Activated CD8-positive, alpha-beta memory T cell treated with anti-CD3 and anti-CD28 coated beads, Interleukin-2, amount 50 U/mL, for 1 hour (primary cell): ENCODE measurements around the gene CDC26.
"Not testable (repeated sequence)": the region's sequence is repeated elsewhere in the genome, so short reads cannot be mapped to it uniquely, and the experiment has no call there.

Experiments
- DNase-seq: peaks from one replicate; pipeline ENCODE4 v3.0.0-alpha.2; 2020; ENCODE audit errors: extremely low read depth

The CDC26 gene

DNA sequence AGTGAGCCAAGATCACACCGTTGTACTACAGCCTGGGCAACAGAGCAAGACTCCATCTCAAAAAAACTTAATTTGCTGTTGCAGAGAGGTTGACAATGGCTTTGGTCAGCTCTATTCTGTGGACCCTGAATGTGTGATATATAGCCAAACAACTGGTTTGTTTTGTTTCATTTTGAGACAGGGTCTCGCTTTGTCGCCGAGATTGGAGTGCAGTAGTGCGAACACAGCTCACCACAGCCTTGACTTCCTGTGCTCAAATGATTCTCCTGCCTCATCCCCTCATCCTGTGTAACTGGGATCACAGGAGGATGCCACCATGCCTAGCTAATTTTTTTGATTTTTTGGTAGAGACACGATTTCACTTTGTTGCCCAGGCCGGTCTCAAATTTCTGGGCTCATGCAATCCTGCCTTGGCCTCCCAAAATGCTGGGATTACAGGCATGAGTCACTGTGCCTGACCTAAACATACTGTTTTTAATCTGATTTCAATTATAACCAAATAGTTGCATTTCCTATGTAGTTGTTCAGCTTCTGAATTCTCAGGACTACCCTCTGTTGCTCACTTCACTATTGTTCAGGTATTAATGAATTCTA is 18.0 kb upstream of the CDC26 start:
- DNase-seq = no peak

DNA sequence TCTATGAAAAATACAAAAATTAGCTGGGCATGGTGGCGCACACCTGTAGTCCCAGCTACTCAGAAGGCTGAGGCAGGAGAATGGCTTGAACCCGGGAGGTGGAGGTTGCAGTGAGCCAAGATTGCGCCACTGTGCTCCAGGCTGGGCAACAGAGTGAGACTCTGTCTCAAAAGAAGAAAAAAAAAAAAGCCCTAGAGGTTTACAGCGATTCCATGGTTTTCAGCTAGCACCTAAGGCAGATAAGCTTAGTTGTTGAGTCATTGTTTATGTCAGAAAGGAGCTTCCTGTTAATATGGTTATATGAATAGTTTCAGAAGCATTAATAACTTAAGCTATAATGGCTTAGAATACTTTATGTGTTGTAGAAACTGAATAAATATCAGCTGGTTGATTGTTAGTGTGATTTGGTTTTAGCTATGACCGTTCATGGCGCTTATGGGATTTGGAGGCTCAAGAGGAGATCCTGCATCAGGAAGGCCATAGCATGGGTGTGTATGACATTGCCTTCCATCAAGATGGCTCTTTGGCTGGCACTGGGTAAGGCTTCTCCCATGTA is 14.8 kb upstream of the CDC26 start:
- DNase-seq = no peak

DNA sequence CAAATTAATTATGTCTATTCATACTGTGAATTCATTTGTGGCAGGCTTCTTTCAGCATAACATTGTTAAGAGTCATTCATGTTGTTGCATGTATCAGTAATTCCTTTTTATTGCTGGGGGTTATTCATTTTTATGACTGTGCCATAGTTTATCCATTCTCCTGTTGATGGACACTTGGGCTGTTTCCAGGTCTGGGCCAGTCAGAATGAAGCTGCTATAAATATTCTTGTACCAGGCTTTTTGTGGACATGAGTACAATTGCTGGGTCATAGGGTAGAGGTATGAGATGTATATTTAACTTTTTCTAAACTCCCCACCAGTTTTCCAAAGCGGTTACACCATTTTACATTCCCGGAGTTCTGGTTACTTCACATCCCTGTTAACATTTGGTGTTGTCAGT is 13.7 kb upstream of the CDC26 start:
- DNase-seq = no peak

DNA sequence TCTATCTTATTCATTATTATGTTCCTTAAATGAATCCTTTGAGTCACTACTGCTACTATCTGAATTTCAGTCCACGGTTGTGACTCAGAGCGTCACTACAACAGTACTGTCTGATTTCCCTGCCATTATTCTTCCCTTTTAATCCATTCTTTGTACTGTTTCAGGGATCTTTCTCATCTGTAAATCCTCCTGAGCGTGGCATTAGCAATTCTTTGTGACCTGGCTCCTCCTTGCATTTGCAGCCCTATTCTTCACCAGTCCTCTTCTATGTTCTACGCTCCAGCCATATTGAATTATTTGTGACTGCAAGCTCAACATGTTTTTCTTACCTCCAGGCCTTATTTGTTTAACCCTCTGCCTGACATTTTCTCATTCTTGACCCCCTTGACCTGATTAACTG is 6.0 kb upstream of the CDC26 start:
- no peak for DNase-seq

DNA sequence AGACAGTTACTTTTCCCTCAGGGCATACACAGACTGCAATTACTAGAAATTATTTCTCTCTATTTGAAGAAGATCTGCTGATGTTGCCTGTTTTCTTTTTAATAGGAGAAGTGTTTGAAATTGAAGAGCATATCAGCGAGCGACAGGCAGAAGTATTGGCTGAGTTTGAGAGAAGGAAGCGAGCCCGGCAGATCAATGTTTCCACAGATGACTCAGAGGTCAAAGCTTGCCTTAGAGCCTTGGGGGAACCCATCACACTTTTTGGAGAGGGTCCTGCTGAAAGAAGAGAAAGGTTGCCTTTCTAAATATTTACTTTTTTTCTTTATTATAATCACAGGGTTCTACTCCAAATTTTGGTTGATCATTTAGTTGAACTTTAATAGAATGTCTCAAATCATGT is 3.5 kb upstream of the CDC26 start:
- DNase-seq = no peak

DNA sequence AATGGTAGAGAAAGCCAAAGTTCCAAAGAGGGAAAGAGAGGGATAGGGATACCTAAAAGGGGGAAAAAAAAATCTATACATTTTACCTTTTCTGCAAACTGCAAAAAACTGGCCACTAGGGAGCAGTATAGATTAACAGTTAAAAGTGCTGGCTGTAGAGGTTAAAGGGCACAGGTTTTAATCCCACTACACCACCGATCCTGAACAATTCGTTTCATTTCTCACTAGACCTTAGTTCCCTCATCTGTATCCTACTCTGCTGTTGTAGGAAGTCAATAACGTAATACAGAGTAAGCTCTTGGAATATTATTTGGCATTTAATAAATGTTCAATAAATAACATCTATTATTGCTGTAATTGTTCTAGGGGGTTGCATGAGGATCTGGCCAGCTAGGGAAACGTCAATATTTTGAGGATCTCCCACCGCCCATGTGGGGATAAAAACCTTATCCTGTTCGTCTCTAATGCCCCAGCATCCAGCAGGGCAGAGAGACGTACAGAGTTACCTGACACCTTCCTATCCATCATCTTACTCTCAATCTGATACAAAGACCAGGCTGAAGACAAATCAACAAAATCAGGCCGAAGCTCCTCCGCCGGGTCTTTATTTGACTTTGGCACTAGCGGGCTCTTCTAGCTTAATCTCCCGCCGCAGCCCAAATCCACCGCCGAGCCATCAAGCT is 757 bp downstream of the CDC26 start:
- no peak for DNase-seq

DNA sequence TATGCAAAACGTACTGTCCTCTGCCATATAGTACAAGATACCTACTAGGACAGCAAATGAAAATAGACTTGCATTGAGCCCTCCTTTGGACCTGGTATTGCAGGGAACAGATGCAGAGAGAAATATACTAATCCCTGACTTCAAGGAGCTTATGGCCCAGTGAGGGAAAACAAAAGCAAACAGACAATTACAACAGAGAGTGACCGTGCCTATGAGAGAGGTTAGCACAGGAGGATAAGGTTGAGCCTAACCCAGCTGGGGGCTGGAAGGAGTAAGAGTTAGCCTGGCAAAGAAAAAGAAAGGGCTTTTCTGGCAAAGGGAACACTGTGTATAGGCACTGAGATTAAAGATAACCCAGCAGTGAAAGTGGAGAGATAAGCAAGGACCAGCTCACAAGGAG is 5.5 kb downstream of the CDC26 start:
- DNase-seq = no peak

DNA sequence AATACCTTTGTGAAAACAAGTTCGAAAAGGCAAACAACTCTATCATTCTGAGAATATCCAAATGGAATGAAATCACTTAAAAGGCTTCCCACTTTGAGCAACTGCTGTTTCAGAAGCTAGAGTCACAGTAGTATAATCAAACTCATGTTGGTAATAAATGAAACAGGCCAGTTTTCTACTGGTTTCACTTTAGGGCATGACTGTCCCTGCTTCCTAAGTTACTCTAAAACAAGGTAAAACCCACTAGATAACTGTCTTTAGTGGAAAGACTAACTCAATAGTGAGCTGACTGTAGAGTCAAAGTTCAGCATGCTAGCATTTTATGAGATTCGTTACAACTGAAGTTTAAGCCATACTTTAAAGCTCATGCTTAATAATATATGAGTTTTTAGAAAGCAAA is 6.0 kb downstream of the CDC26 start:
- no peak for DNase-seq

DNA sequence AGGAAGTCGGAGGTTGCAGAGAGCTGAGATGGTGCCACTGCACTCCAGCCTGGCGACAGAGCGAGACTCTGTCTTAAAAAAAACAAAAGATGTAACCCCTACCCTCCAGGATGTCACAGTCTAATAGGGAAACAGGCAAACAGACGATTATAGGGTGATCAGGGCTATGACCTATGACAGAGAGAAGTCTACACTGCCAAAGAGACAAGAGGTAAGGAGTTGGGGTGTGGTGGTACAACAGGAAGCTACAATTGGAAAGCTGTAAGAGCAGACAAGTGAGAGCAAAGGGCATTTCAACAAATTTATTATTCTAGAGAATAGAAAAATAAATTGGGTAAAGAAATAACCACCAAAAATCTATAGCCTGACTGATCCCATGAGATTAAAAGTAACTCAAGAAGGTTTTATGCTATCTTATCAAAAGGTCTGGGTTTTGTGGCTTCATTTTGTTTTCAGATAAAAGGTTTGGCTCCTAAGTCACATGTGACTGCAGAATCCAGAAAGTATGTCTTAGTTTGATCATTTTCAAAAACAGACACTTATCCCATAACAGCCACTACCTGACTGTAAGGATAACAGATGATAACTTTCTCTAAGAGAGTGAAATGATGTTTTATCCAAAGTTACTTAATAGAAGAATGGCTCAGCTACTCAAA is 7.3 kb downstream of the CDC26 start:
- no peak for DNase-seq

DNA sequence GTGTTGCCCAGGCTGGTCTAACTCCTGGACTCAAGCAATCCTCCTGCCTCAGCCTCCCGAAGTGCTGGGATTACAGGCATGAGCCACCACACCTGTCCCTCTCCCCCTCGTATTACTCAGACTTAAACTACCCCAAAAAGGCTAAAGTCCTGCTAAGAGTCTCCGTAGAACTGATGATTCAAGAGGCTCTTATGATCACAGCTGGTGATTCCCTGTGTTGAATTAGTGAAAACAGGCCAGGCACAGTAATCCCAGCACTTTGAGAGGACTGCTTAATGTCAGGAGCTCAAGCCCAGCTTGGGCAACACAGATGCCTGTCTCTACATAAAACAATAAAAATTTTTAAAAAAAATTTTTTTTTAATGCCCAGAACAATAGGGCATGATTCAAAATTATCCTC is 9.2 kb downstream of the CDC26 start:
- DNase-seq = no peak

DNA sequence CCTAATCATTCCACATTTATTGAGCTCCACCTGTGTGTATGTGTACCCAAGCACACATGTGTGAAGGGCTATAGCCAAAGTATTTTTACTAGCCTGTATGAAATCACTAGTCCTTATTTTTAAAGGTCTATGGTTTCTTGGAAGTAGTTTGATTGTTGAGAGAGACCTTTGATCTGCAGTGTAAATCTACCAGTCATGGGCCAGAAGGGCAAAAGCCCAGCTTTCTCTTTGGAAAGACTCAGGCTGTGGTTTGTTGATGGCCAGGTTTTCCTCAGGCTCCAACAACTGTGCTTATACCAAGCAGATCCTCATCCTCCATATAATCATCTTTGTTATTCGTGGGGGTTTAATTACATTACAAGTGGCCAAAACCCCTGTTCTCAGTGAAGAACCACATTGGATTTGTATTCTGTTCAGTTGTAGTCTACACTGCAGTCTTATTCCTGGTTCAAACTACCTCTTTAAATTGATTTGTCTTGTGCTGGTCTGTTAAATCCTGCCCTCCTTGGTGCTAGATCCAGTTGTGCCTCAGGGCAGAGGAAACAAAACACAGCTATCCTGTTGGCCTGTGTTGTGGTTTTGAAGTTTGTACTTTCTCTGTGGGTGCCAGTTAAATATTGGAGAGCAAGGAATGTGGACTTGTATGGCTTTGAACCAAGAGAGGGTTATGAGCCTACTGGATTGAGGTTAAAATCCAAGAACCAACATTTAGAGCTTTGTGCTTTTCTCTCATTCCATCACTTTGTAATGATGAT is 13.3 kb downstream of the CDC26 start:
- no peak for DNase-seq

DNA sequence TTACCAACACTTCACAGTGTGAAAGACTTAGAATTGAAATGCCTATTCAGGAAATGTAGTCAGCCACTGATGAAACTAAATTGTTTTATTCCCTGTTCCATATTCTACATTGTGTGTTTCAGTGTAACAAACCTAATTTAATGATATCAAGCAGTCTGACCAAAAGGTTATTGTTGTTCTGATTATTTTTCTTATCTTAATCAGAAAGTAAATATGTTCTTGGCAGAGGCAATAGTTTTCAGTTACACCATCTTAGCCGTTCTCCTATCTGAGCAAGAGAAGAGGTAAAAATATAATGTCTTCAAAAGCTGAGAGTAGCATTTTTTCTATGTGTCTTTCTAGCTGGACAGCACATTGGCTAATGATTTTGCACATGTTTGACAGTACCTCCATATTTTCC is 17.1 kb downstream of the CDC26 start:
- DNase-seq = no peak

DNA sequence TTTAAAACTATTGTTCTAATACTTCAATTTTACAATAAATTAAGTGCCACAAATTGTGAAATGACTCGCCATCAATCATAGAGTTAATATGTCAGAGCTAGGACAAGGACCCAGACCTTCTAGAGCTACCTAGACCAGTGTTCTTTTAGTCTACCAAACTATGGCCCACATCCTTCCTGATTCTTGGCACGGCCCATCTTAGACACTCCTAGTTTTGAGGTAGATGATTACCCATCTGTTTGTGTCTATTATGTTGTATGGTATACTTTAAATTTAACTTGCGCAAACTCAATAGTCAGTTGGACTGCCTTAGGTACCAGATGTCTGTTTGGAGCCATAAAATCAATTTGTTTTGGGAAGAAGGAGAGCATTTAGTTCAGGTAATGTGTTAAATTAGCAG is 17.5 kb downstream of the CDC26 start:
- no peak for DNase-seq

DNA sequence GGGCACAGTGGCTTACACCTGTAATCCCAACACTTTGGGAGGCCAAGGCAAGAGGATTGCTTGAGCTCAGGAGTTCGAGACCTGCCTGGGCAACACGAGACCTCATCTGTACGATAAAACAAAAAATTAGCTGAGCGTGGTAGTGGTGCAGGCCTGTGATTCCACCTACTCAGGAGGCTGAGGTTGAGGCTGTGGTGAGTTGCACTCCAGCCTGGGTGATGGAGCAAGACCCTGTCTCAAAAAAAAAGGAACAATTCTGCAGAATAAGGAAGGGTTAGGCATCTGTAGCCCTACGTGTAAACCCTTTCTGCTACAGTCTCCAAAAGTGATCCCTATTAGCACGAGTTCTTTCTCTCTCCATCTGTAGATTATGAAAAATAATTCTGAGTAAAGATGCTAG is 19.9 kb downstream of the CDC26 start:
- no peak for DNase-seq

DNA sequence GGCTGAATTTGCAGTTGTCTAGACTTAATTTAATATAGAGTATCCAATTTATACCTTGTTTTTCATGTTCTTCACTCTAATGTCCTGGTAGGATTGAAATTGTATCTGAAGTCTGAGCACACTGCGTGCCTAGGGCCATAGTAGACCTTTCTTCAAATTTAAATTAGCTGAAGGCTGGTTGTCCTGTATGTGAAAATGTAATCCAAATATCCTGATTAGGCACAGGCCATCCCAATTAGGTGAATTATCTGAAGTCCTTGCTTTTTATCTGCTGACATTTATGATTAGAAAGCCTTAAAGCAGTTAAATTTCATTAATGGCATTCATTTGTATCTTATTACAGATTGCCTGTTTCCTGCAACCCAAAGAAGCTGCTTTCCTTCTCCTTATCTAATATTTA is 20.4 kb downstream of the CDC26 start:
- DNase-seq = no peak

DNA sequence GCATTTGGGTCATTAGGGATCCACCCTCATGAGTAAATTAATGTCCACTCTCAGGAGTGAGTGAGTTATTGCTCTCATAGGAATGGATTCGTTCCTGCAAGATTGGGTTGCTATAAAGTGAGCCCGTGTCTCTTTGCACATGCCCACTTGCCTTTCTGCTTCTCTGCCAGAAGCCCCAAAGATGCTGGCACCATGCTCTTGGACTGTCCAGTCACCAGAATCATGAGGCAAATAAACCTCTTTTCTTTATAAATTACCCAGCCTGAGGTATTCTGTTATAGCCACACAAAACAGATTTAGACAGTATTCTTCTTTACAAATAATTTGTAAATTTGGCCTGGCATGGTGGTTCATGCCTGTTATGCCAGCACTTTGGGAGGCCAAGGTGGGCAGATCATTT is 24.6 kb downstream of the CDC26 start:
- no peak for DNase-seq

DNA sequence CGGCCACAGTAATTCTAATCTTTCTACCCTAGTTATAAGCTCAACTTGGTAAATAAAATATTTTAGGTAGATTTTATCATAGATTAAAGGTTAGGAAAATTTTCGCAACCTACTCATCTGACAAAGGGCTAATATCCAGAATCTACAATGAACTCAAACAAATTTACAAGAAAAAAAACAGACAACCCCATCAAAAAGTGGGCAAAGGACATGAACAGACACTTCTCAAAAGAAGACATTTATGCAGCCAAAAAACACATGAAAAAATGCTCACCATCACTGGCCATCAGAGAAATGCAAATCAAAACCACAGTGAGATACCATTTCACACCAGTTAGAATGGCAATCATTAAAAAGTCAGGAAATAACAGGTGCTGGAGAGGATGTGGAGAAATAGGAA is 25.7 kb downstream of the CDC26 start:
- not testable (repeated sequence) for DNase-seq

DNA sequence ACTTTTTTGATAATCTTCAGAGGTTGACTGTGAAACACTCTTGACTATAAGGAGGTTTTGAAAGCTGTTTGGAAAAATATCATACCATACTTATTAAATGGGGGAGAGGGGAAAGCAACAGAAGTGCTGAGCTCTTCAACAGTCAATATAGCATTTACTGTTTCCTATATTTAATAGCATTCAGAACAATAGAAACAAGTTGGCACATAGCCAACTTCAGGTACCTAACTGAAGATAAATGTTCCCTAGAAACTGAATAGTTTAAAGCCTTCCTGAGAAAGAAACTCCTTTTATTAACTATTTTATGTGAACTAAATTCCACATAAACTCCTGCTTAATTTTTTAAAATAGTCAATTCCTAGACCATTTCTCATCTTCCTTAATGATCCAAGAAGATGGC is 27.7 kb downstream of the CDC26 start:
- no peak for DNase-seq

DNA sequence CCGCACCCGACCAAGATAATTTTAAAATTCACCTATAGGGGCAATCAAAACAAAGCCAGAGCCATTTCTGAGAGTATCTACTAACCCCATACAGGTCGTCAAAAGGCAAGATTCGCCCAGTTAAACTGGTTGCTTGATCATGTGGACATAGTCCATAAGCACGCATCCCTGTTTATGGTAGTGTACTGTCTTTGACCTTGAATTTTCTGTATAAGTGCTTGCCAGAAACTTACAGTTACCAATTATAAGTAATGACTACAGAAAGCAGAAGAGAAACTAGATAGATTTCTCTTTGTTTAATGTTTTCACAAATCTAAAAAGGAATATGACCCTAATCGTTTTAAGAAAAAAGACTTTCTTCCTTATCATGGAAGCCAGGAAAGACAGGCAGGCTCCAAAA is 28.4 kb downstream of the CDC26 start:
- DNase-seq = no peak

DNA sequence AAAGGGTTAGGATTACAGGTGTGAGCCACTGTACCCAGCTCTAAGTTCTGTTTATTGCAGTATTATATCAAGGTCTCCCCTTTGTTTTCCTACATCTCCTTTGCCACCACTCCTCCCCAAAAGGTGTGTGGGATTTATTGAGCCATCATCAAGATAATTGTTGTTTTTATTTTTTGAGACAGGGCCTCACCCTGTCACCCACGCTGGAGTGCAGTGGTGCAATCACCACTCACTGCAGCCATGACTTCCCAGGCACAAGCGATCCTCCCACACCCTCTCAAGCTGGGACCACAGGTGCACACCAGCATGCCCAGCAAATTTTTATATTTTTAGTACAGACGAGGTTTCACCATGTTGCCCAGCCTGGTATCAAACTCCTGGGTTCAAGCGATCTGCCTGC is 29.5 kb downstream of the CDC26 start:
- no peak for DNase-seq

DNA sequence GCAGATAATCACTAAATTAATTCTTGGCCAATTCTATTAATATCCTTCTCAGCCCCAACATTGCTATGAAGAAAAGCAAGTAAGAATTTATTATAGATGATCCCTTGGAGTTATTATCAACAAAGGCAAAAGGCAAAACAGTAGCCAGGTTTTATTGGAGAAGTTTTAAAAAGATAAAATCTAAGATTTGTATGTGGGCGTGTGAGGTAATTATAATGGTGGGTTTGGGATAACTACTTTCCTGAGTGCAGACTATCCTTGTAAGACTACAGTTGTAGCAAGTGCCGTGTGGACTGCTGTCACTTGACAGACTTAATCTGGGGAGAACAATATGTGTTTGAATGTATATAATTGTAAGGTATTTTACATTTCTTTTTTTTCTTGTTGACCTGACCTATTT is 30.8 kb downstream of the CDC26 start:
- DNase-seq = no peak

DNA sequence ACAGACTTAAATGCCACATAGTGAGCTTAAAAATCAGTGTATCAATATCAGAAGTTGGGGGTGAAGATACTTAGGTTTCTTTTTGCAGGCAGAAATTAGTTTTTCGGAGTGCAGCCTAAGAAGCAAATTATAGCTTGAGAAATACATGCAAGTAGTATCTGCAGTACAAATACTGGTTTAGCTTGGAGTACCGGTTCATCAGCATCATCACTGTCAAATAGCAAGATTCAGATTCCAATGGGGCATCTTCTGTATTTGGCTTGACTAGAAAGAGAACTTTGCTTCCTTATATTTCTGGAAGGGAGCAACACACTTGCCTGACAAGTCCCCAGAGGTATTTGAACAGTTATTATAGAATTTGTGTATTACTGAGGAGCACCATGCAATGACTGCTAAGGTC is 34.2 kb downstream of the CDC26 start:
- no peak for DNase-seq

DNA sequence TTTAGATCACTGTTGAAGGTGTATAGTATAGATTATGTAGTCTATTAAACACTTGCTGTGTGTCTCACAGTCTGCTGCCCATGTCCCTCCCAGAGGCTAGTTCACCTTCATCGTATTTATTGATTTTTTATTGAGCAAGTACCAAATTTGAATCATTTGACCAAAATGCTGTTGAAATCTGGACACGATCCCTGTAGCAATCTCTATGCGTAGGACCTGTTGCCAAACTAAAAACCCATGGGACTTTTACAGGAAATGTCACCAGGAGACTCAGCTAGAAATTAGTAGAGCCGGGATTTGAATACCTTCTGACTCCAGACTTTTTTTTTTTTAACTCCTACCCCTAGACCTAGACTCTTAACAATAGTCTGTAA is 36.5 kb downstream of the CDC26 start:
- DNase-seq = no peak
